GM12873 (cell line): Measurements from ENCODE around the gene TNP2.

Experiments
- TF ChIP-seq, protein P1 (sequence below): IDR thresholded peaks from 2 replicates; pipeline ENCODE4 v1.5.1; 2012; ENCODE audit warnings: low read depth, mild to moderate bottlenecking, moderate library complexity, low read length, control low read depth; ENCODE audit not compliant: insufficient read depth; ENCODE audit errors: missing control alignments

The TNP2 gene

DNA sequence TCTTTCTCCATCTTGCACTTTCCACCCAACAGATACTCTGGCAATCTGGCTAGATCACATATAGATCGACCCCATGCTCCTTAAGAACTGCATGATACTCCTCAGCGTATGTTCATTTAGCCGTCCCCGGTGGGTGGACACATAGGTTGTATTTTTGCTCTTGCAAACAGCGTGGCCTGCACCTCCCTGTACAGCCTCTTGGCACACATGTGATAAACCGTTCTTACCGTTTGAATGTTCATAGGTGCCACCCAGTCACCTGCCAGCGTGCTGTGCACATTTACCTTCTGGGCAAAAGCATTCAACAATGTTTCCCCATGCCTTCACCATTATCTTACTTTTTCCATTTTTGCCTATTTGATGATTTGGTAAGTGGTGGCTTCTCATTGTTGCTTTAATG, 6.2 kb downstream of the TNP2 start:
- TF ChIP-seq, protein P1, sequence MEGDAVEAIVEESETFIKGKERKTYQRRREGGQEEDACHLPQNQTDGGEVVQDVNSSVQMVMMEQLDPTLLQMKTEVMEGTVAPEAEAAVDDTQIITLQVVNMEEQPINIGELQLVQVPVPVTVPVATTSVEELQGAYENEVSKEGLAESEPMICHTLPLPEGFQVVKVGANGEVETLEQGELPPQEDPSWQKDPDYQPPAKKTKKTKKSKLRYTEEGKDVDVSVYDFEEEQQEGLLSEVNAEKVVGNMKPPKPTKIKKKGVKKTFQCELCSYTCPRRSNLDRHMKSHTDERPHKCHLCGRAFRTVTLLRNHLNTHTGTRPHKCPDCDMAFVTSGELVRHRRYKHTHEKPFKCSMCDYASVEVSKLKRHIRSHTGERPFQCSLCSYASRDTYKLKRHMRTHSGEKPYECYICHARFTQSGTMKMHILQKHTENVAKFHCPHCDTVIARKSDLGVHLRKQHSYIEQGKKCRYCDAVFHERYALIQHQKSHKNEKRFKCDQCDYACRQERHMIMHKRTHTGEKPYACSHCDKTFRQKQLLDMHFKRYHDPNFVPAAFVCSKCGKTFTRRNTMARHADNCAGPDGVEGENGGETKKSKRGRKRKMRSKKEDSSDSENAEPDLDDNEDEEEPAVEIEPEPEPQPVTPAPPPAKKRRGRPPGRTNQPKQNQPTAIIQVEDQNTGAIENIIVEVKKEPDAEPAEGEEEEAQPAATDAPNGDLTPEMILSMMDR: no peak

DNA sequence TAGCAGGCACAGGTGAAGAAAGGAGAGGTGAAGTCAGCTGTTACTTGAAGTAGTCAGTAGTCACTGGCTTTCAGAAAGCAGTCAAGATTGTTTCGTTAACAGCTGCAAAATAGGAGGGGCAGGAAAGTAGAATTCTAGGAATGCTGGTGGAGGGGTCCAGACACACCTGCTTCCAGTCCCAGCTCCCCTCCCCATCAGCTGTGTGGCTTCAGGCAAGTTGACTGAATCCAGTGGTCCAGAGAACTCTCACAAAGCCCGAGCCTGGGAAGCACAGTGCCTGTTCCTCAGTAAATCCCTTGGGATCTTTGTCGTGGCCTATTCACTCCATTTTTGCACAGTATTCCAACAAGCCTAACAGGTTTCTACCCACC, 8.5 kb downstream of the TNP2 start:
- TF ChIP-seq, protein P1: no peak

DNA sequence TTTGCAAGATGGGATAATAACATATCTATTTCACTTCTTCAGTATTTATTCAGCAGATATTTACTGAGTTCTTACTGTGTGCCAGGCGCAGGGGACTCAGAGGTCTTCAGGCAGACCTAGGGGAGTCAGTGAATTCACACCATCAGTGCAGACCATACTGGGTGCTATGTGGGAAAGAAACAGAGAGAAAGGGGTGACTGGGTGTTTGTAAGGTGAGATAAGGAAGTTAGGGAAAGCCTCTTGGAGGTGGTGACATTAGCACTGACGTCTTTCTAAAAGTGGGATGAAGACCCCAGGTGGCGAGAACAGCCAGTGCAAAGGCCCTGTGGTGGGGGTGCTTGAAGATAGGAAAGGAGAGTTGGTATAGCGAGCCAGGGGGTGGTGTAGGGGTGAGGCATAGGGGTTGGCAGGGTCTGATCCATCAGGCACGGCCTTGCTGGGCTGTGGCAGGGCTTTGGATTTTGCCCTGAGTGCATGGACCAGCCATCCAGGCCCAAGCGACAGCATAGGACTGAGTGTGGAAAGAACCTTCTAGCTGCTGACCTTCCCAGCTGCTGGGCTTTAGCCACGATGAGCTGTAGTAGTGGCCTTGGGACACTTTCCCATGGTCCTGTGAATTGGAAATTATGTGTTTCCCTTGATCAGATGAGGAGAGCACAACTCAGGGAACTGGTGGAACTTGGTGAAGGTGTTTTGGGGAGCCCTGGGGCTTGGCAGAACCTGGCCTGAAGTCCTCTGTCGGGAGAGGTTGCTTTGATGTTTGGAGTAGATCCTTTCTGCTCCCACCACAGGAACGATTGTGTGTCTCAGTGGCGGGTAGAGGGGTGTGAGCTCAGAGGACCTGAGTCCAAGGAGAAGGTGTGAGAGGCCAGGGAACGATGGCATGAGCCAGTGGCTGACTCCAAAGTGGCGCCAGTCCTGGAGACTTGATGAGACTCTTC, 9.2 kb downstream of the TNP2 start:
- TF ChIP-seq, protein P1: no peak

DNA sequence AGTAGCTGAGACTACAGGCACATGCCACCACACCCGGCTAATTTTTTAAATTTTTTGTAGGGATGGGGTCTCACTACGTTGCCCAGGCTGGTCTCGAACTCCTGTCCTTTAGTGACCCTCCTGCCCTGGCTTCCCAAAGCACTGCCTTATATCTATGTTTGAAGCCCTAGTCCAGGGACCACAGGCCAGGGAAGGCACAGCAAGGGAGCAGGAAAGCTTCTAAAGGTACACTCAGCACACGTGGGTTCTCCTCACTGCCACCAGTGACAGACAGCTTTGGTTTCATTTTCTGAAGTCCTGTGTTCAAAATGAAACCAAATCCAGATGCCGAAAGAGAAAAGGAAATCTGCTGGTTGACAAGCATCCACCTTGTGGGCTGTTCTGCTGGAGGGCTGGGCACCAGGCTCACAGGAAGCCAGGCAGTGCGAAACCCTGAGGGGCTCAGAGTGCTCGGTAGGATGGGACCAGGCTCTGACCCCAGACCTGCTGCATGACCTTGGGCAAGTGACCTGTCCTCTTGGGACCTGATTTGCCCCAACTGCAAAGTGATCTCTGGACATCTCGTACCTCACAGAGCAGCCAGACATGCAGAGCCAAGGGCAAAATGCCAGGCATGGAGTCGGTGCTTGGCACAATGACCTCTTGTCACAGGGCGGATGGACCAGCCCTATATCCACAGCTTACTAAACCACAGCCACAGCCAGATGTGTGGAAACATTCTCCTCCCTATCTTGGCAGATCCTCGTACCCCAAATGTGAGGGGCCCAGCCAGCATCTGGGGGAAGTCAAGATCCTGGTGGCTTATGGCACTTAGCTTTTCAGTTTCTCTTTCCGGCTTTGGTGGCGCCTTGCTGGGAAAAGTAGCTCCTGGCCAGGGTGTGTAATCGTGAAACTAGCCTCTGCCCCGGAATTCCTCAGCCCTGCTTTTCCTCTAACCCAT, 10.3 kb downstream of the TNP2 start:
- TF ChIP-seq, protein P1: no peak

DNA sequence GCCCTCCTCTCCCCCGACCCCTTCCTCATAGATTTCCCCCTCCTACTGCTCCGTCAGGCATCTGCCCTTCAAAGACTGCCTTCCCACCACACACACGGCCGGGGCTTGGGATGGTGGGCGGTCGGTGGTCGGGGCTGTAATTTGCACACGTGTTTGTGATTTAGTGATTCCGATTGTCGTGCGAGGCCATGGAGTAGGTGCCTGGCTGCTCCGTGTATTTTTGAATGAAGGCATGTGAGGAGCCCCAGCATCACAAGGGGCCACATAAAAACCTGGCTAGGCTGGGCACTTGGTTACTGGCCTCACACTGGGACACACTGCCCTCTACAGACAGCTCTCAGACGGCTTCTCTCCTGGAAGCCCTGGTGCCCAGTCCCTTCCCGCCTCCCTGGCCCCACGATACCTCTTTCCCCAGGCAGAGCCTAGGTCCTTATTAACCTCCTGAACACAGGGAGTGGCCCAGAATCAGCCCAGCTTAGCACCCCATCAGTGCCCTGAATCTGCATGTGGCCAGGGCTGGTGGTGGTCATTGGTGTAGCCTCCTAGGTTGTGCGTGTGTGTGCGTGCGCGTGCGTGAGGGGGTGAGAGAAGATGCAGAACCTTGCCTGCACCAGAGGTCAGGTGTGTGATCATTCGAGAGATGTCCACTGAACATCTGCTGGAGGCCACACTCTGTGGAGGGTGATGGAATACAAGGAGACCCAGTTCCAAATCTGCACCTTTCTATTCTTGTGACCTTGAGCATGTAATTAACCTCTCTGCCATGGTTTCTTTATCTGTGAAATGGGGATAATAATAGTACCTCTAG, 11.8 kb downstream of the TNP2 start:
- TF ChIP-seq, protein P1: peak; percentile 77

DNA sequence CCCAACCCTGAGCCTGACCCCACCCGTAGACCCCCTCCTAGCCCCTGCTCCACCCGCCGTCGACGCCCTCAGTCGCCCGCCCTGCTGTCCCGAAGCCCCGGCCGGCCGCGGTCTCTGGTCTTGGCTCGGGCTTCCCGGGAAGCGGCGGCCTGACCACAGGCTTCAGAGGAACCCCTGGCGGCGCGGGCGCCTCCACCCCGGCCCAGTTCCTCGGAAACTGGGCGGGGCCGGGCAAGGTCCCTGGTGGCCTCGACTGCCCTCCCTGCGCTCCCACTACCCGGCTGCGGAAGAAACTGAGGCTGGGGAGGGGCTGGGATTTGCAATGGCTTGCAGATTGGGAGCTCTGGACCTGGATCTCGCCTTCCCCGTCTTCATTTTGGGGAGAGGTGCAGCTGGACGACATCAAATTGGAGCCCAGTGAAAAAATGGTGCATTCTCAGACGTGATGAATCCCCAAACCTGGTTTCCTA, 12.4 kb downstream of the TNP2 start:
- TF ChIP-seq, protein P1: no peak
